PFSK-1 (cell line): ENCODE results near the gene SERINC5.

ENCODE experiments used
- POLR2AphosphoS5 ChIP-seq: IDR thresholded peaks from 2 replicates; pipeline ENCODE4 v1.6.1; 2012; ENCODE audit warnings: low read depth, mild to moderate bottlenecking, control low read depth, low read length, moderate library complexity
- TF ChIP-seq, protein P1 (sequence below), 2 experiments: IDR thresholded peaks; 2 replicates each; pipeline versions ENCODE4 v1.6.1 to v1.8.0; 2011 to 2012; ENCODE audit warnings: low read depth in 2 of 2, low read length in 2 of 2, control low read depth in 1 of 2, inconsistent platforms in 1 of 2, mild to moderate bottlenecking in 1 of 2, moderate library complexity in 1 of 2; ENCODE audit not compliant: insufficient read depth in 1 of 2

DNA sequence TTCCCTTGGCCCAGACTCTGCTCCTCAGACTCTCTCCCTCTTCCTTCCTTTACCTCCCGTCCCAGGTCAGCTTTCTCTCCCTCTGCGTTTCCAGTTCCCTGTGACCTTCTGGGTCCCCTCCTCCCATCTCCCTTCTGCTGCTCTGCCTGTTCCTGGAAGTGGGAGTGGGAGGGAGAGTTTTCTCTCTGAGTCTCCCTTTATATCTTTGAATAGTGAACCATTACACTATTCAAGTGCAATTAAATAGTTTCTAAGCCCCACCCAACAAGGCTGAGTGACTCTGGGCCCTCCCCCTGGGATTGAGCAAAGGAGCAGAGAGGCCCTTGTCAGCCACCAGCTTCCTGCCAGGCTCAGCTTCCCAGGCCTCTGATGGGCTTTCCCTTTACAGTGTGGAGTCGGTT, 185.9 kb downstream of the SERINC5 start:
- no peak for TF ChIP-seq POLR2AphosphoS5
- TF ChIP-seq, protein P1, sequence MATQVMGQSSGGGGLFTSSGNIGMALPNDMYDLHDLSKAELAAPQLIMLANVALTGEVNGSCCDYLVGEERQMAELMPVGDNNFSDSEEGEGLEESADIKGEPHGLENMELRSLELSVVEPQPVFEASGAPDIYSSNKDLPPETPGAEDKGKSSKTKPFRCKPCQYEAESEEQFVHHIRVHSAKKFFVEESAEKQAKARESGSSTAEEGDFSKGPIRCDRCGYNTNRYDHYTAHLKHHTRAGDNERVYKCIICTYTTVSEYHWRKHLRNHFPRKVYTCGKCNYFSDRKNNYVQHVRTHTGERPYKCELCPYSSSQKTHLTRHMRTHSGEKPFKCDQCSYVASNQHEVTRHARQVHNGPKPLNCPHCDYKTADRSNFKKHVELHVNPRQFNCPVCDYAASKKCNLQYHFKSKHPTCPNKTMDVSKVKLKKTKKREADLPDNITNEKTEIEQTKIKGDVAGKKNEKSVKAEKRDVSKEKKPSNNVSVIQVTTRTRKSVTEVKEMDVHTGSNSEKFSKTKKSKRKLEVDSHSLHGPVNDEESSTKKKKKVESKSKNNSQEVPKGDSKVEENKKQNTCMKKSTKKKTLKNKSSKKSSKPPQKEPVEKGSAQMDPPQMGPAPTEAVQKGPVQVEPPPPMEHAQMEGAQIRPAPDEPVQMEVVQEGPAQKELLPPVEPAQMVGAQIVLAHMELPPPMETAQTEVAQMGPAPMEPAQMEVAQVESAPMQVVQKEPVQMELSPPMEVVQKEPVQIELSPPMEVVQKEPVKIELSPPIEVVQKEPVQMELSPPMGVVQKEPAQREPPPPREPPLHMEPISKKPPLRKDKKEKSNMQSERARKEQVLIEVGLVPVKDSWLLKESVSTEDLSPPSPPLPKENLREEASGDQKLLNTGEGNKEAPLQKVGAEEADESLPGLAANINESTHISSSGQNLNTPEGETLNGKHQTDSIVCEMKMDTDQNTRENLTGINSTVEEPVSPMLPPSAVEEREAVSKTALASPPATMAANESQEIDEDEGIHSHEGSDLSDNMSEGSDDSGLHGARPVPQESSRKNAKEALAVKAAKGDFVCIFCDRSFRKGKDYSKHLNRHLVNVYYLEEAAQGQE (IDR thresholded peaks at IDR 0.05; ENCODE audit: insufficient read depth in 1 of 2, low read depth in 2 of 2, low read length in 2 of 2): no peak
